Stomach (tissue), 4 donors: ENCODE measurements around the gene EYA2.

Source experiments
- CTCF ChIP-seq, 7 experiments: fragments of 450-650 bp in 4 of 7; fragments of 200-600 bp in 3 of 7; sonication (generic) in 3 of 7; IDR thresholded peaks; one replicate each; pipeline ENCODE4 v1.5.1; 2016 to 2019; ENCODE audit warnings: antibody characterized with exemption in 7 of 7, control low read depth in 2 of 7, mild to moderate bottlenecking in 1 of 7
- EP300 ChIP-seq: sonication (generic); formaldehyde crosslinking; IDR thresholded peaks from one replicate; pipeline ENCODE4 v1.6.1; 2017; ENCODE audit warnings: antibody characterized with exemption
- POLR2A ChIP-seq, 4 donors: fragments of 450-650 bp; IDR thresholded peaks; one replicate each; pipeline ENCODE4 v1.6.1; 2016; ENCODE audit warnings: antibody characterized with exemption in 4 of 4, control low read depth in 2 of 4, mild to moderate bottlenecking in 1 of 4, moderate library complexity in 1 of 4
- POLR2AphosphoS5 ChIP-seq, 3 donors: sonication (generic); formaldehyde crosslinking; IDR thresholded peaks; one replicate each; pipeline ENCODE4 v1.6.1; 2016; ENCODE audit warnings: antibody characterized with exemption in 3 of 3

GRCh38 chr20:47230811-47231256 is 336.2 kb downstream of the EYA2 start:
- TF ChIP-seq CTCF (IDR thresholded peaks at IDR 0.05): no peak
- no peak for TF ChIP-seq POLR2AphosphoS5 (IDR thresholded peaks at IDR 0.05)
- TF ChIP-seq EP300: no peak
- TF ChIP-seq POLR2A (IDR thresholded peaks at IDR 0.05): no peak
